H9 (cell line): Measurements from ENCODE around the gene HNRNPH2. TPM values are rescaled to one million over a fixed set of nuclear protein-coding genes. Genes with fewer than 3 reads are reported as not detected.
A peak's percentile ranks its signal among the peaks of the same experiment; 100 is the strongest.

ENCODE experiments used
- DNase-seq: peaks from one replicate; pipeline ENCODE4 v3.0.0-alpha.2; 2017
- H2AFZ ChIP-seq: one replicate; pipeline ENCODE4 v1.6.1; 2013; ENCODE audit warnings: mild to moderate bottlenecking, low read length, control low read depth, moderate library complexity
- H2AK5ac ChIP-seq: 2 replicates; pipeline ENCODE4 v1.6.1; 2013; ENCODE audit warnings: low read length, control low read depth, mixed read lengths; ENCODE audit not compliant: insufficient read length
- H2BK120ac ChIP-seq: one replicate; pipeline ENCODE4 v1.6.1; 2013; ENCODE audit warnings: low read depth, mild to moderate bottlenecking, low read length, control low read depth, inconsistent platforms; ENCODE audit not compliant: poor library complexity, severe bottlenecking
- H2BK12ac ChIP-seq: 2 replicates; pipeline ENCODE4 v1.6.1; 2013; ENCODE audit warnings: low read length, control low read depth, mixed read lengths, low read depth; ENCODE audit not compliant: insufficient read length
- H2BK15ac ChIP-seq: 2 replicates; pipeline ENCODE4 v1.6.1; 2013; ENCODE audit warnings: low read depth, low read length, control low read depth
- H2BK20ac ChIP-seq: one replicate; pipeline ENCODE4 v1.6.1; 2013; ENCODE audit warnings: low read depth, mild to moderate bottlenecking, low read length, control low read depth, inconsistent platforms; ENCODE audit not compliant: poor library complexity, severe bottlenecking
- H2BK5ac ChIP-seq: 2 replicates; pipeline ENCODE4 v1.6.1; 2013; ENCODE audit warnings: low read length, control low read depth, mixed read lengths; ENCODE audit not compliant: insufficient read length
- H3K14ac ChIP-seq: 2 replicates; pipeline ENCODE4 v1.6.1; 2013; ENCODE audit warnings: low read length, control low read depth; ENCODE audit not compliant: insufficient read depth
- H3K18ac ChIP-seq: 2 replicates; pipeline ENCODE4 v1.6.1; 2013; ENCODE audit warnings: low read depth, mild to moderate bottlenecking, mixed read lengths, low read length, control low read depth; ENCODE audit not compliant: insufficient read length
- H3K23ac ChIP-seq: 2 replicates; pipeline ENCODE4 v1.6.1; 2013; ENCODE audit warnings: low read length, control low read depth, mixed read lengths, low read depth; ENCODE audit not compliant: insufficient read length
- H3K23me2 ChIP-seq: 2 replicates; pipeline ENCODE4 v1.6.1; 2013; ENCODE audit warnings: low read depth, mild to moderate bottlenecking, mixed read lengths, low read length, control low read depth; ENCODE audit not compliant: insufficient read length, poor library complexity, severe bottlenecking
- H3K27ac ChIP-seq: 2 replicates; pipeline ENCODE4 v1.5.1; 2013; ENCODE audit warnings: low read length, control low read depth, mixed read lengths, low read depth; ENCODE audit not compliant: insufficient read length
- H3K27me3 ChIP-seq: 2 replicates; pipeline ENCODE4 v1.6.1; 2013; ENCODE audit warnings: low read length, control low read depth, inconsistent platforms; ENCODE audit not compliant: insufficient read depth
- H3K4ac ChIP-seq: 2 replicates; pipeline ENCODE4 v1.6.1; 2013; ENCODE audit warnings: low read depth, mild to moderate bottlenecking, control low read depth, inconsistent platforms, low read length, moderate library complexity
- H3K4me1 ChIP-seq: 2 replicates; pipeline ENCODE4 v1.6.1; 2013; ENCODE audit warnings: low read length, control low read depth, inconsistent platforms; ENCODE audit not compliant: insufficient read depth
- H3K4me2 ChIP-seq: 2 replicates; pipeline ENCODE4 v1.6.1; 2013; ENCODE audit warnings: low read length, control low read depth, mixed read lengths; ENCODE audit not compliant: insufficient read length, insufficient read depth
- H3K56ac ChIP-seq: 2 replicates; pipeline ENCODE4 v1.6.1; 2013; ENCODE audit warnings: low read depth, mild to moderate bottlenecking, mixed read lengths, low read length, control low read depth; ENCODE audit not compliant: insufficient read length
- H3K79me1 ChIP-seq: 2 replicates; pipeline ENCODE4 v1.6.1; 2013; ENCODE audit warnings: low read depth, mild to moderate bottlenecking, moderate library complexity, low read length, control low read depth, inconsistent platforms; ENCODE audit not compliant: insufficient read depth, poor library complexity, severe bottlenecking
- H3K79me2 ChIP-seq: 2 replicates; pipeline ENCODE4 v1.6.1; 2013; ENCODE audit warnings: low read length, control low read depth, inconsistent platforms; ENCODE audit not compliant: insufficient read depth
- H3K9ac ChIP-seq: 2 replicates; pipeline ENCODE4 v1.6.1; 2013; ENCODE audit warnings: low read length, control low read depth, mixed read lengths; ENCODE audit not compliant: insufficient read length; ENCODE audit errors: extremely low read depth
- H3K9me3 ChIP-seq: one replicate; pipeline ENCODE4 v1.6.1; 2013; ENCODE audit warnings: low read depth, low read length, inconsistent platforms; ENCODE audit not compliant: control insufficient read depth
- H3T11ph ChIP-seq: one replicate; pipeline ENCODE4 v1.6.1; 2013; ENCODE audit warnings: mild to moderate bottlenecking, low read length, control low read depth, inconsistent platforms
- H4K20me1 ChIP-seq: one replicate; pipeline ENCODE4 v1.6.1; 2013; ENCODE audit not compliant: control insufficient read depth, insufficient read length, insufficient read depth
- H4K5ac ChIP-seq: 2 replicates; pipeline ENCODE4 v1.6.1; 2013; ENCODE audit warnings: low read depth, mild to moderate bottlenecking, mixed read lengths, low read length, control low read depth; ENCODE audit not compliant: insufficient read length
- H4K8ac ChIP-seq: replicated peaks from 2 replicates; pipeline ENCODE4 v1.6.1; 2013; ENCODE audit warnings: low read length, control low read depth, mixed read lengths, low read depth; ENCODE audit not compliant: insufficient read length
- H4K91ac ChIP-seq: 2 replicates; pipeline ENCODE4 v1.6.1; 2013; ENCODE audit warnings: low read depth, mild to moderate bottlenecking, moderate library complexity, mixed read lengths, low read length, control low read depth; ENCODE audit not compliant: insufficient read length
- H3K27ac Mint-ChIP-seq, 3 experiments: 2 replicates in 2 of 3; 3 replicates in 1 of 3; pipeline ENCODE4 v1.8.0; 2020 to 2021; ENCODE audit warnings: mixed read lengths in 3 of 3, mild to moderate bottlenecking in 1 of 3, moderate library complexity in 1 of 3
- H3K27me3 Mint-ChIP-seq: 2 replicates; pipeline ENCODE4 v1.8.0; 2021; ENCODE audit warnings: low read depth, mild to moderate bottlenecking, moderate library complexity, mixed read lengths
- H3K36me3 Mint-ChIP-seq, 3 experiments: 2 replicates in 2 of 3; 3 replicates in 1 of 3; pipeline ENCODE4 v1.8.0; 2020 to 2021; ENCODE audit warnings: low read depth in 3 of 3, mixed read lengths in 3 of 3; ENCODE audit not compliant: insufficient read depth in 1 of 3
- H3K4me1 Mint-ChIP-seq, 2 experiments: 2 replicates each; pipeline ENCODE4 v1.8.0; 2020; ENCODE audit warnings: mixed read lengths in 2 of 2
- H3K4me3 Mint-ChIP-seq, 2 experiments: 2 replicates in 1 of 2; 3 replicates in 1 of 2; pipeline ENCODE4 v1.8.0; 2020 to 2021; ENCODE audit warnings: mild to moderate bottlenecking in 2 of 2, mixed read lengths in 2 of 2, moderate library complexity in 1 of 2
- H3K9me3 Mint-ChIP-seq, 2 experiments: 2 replicates in 1 of 2; 3 replicates in 1 of 2; pipeline ENCODE4 v1.8.0; 2020; ENCODE audit warnings: mild to moderate bottlenecking in 2 of 2, mixed read lengths in 2 of 2, moderate library complexity in 1 of 2
- WGBS: extraction: QIAGEN DNeasy Blood & Tissue Kit; methylation state at CpG from one replicate; pipeline ENCODE4 v1.1.7; 2013; ENCODE audit warnings: missing lambda C conversion rate, low lambda C conversion rate, mixed read lengths; ENCODE audit not compliant: insufficient read length; ENCODE audit errors: extremely low coverage; 5-methylcytosine and 5-hydroxymethylcytosine counted together
- total RNA-seq: library from RNA; stranded (reverse); gene quantifications from 2 replicates; pipeline ENCODE4 v1.2.1, GENCODE V29; 2021
- TF ChIP-seq, protein P1 (sequence below): fragments of 200-600 bp; sonication (generic); conservative IDR thresholded peaks from 3 replicates; pipeline ENCODE4 v1.8.0; 2021; ENCODE audit warnings: antibody characterized with exemption, mild to moderate bottlenecking

The HNRNPH2 gene
- total RNA-seq, 1 experiment from 2014 or later = 60.2 TPM

- no peak overlapping the region for H2BK12ac ChIP-seq
- H3K56ac ChIP-seq = no peak overlapping the region
- Mint-ChIP-seq H3K36me3 (peaks cover 32 to 45% (median 43%) of the 10 kb centered on the region in 3 experiments), H3K4me1 (peaks cover 7 to 9% of the 10 kb centered on the region in 2 experiments; a peak in 2 of 4 replicates), H3K27ac (peak overlapping the region; percentile 95 to 99 (median 97); a peak in 6 of 7 replicates), H3K4me3 (peak overlapping the region; percentile 93 to 95), H3K9me3 (peaks cover 61 to 62% of the 10 kb centered on the region in 2 experiments), H3K27me3 (no peaks in the 10 kb centered on the region; the same call in 1 of the 2 replicates)
- no peaks in the 10 kb centered on the region for H3K23me2 ChIP-seq
- H2AK5ac ChIP-seq = no peak overlapping the region
- TF ChIP-seq, protein P1, sequence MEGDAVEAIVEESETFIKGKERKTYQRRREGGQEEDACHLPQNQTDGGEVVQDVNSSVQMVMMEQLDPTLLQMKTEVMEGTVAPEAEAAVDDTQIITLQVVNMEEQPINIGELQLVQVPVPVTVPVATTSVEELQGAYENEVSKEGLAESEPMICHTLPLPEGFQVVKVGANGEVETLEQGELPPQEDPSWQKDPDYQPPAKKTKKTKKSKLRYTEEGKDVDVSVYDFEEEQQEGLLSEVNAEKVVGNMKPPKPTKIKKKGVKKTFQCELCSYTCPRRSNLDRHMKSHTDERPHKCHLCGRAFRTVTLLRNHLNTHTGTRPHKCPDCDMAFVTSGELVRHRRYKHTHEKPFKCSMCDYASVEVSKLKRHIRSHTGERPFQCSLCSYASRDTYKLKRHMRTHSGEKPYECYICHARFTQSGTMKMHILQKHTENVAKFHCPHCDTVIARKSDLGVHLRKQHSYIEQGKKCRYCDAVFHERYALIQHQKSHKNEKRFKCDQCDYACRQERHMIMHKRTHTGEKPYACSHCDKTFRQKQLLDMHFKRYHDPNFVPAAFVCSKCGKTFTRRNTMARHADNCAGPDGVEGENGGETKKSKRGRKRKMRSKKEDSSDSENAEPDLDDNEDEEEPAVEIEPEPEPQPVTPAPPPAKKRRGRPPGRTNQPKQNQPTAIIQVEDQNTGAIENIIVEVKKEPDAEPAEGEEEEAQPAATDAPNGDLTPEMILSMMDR = no peak
- H3K23ac ChIP-seq = no peak overlapping the region
- no peak overlapping the region for H3T11ph ChIP-seq
- no peaks in the 10 kb centered on the region for H3K79me2 ChIP-seq
- no peak overlapping the region for H3K14ac ChIP-seq
- peak overlapping the region; percentile 75 for H3K4me2 ChIP-seq
- H2BK20ac ChIP-seq = no peak overlapping the region
- no peak overlapping the region for H2BK15ac ChIP-seq
- H3K27me3 ChIP-seq = no peaks in the 10 kb centered on the region
- H2BK5ac ChIP-seq = no peak overlapping the region
- H3K4me1 ChIP-seq = no peaks in the 10 kb centered on the region; the same call in 1 of the 2 replicates
- no peak overlapping the region for H4K8ac ChIP-seq
- H2AFZ ChIP-seq = no peak overlapping the region
- H3K27ac ChIP-seq = peak overlapping the region; percentile 57
- no CpG with 5 or more reads among the region's 6 CpGs for WGBS
- no peak overlapping the region for H3K4ac ChIP-seq
- H3K9ac ChIP-seq = peak overlapping the region; percentile 97
- no peaks in the 10 kb centered on the region for H3K79me1 ChIP-seq
- DNase-seq = no peak
- H3K9me3 ChIP-seq = peaks cover 25% of the 10 kb centered on the region
- no peaks in the 10 kb centered on the region for H4K20me1 ChIP-seq
- no peak overlapping the region for H4K5ac ChIP-seq
- no peak overlapping the region for H3K18ac ChIP-seq
- no peak overlapping the region for H4K91ac ChIP-seq
- H2BK120ac ChIP-seq = no peak overlapping the region
Observed at GRCh38 chrX:101391831-101392230, 16.2 kb upstream of the HNRNPH2 start.
